IMR-90 (cell line): ENCODE results near the gene APOL2. TPM values are rescaled to one million over a fixed set of nuclear protein-coding genes. Genes with fewer than 3 reads are reported as not detected.
"Not testable (repeated sequence)": the region's sequence is repeated elsewhere in the genome, so short reads cannot be mapped to it uniquely, and the experiment has no call there.

Source experiments
- ATAC-seq: fragments of 200-7000 bp; cut with Tn5 transposase; 2 replicates; pipeline ENCODE4 v1.9.1; 2020; ENCODE audit warnings: low read depth, mild to moderate bottlenecking, moderate library complexity
- BruUV-seq: library from RNA; stranded (reverse); fragments of 400-500 nt; replicated peaks from 2 replicates; lab custom pipeline; 2021; lab: Mats Ljungman, UMichigan
- CTCF ChIA-PET: fragments of 300-600 bp; formaldehyde crosslinking; extraction: SDS; loops from one replicate; lab custom pipeline; 2021; ENCODE audit warnings: antibody characterized with exemption; lab: Yijun Ruan, JAX
- POLR2A ChIA-PET: fragments of 300-600 bp; sonication (Branson Sonifier 250); formaldehyde crosslinking; loops from one replicate; lab custom pipeline; 2022; ENCODE audit warnings: antibody characterized with exemption; ENCODE audit not compliant: unreplicated experiment; lab: Charles Lee
- DNase-seq: peaks from one replicate; pipeline ENCODE4 v3.0.0; 2013
- H2AFZ ChIP-seq: replicated peaks from 2 replicates; pipeline ENCODE3; 2013; ENCODE audit warnings: low read length, mild to moderate bottlenecking; ENCODE audit not compliant: poor library complexity
- H2AK5ac ChIP-seq: 2 replicates; pipeline ENCODE4 v1.6.1; 2013; ENCODE audit warnings: low read depth, low read length, inconsistent platforms
- H2AK9ac ChIP-seq: replicated peaks from 2 replicates; pipeline ENCODE3; 2013; ENCODE audit warnings: mild to moderate bottlenecking, low read depth, low read length, moderate library complexity; ENCODE audit not compliant: poor library complexity
- H2BK120ac ChIP-seq: 2 replicates; pipeline ENCODE4 v1.6.1; 2013; ENCODE audit warnings: low read depth, low read length, inconsistent platforms
- H2BK15ac ChIP-seq: 3 replicates; pipeline ENCODE4 v1.6.1; 2013; ENCODE audit warnings: low read depth, low read length, inconsistent platforms
- H2BK20ac ChIP-seq: 2 replicates; pipeline ENCODE4 v1.6.1; 2013; ENCODE audit warnings: low read depth, mild to moderate bottlenecking, inconsistent platforms, low read length, moderate library complexity
- H2BK5ac ChIP-seq: 2 replicates; pipeline ENCODE4 v1.6.1; 2013; ENCODE audit warnings: mild to moderate bottlenecking, low read depth, low read length, inconsistent platforms; ENCODE audit not compliant: poor library complexity, severe bottlenecking
- H3K14ac ChIP-seq: replicated peaks from 2 replicates; pipeline ENCODE4 v1.6.1; 2013; ENCODE audit warnings: low read depth, low read length, inconsistent platforms
- H3K18ac ChIP-seq: 2 replicates; pipeline ENCODE4 v1.6.1; 2013; ENCODE audit warnings: low read depth, low read length, control low read depth
- H3K23ac ChIP-seq: 2 replicates; pipeline ENCODE4 v1.6.1; 2013; ENCODE audit warnings: low read depth, low read length, inconsistent platforms
- H3K27ac ChIP-seq: 2 replicates; pipeline ENCODE4 v1.5.1; 2013; ENCODE audit warnings: mild to moderate bottlenecking, control low read depth, low read length; ENCODE audit not compliant: insufficient read depth
- H3K27me3 ChIP-seq: 2 replicates; pipeline ENCODE4 v1.6.1; 2013; ENCODE audit warnings: low read length; ENCODE audit not compliant: control insufficient read depth, insufficient read depth
- H3K36me3 ChIP-seq: 2 replicates; pipeline ENCODE4 v1.6.1; 2013; ENCODE audit warnings: low read length, mixed read lengths; ENCODE audit not compliant: control insufficient read depth, insufficient read depth
- H3K4ac ChIP-seq: 2 replicates; pipeline ENCODE4 v1.6.1; 2013; ENCODE audit warnings: low read depth, low read length, inconsistent platforms
- H3K4me1 ChIP-seq: 2 replicates; pipeline ENCODE4 v1.6.1; 2013; ENCODE audit warnings: low read length, mixed read lengths; ENCODE audit not compliant: control insufficient read depth, insufficient read depth
- H3K4me2 ChIP-seq: 2 replicates; pipeline ENCODE4 v1.6.1; 2013; ENCODE audit warnings: low read depth, mild to moderate bottlenecking, control low read depth, low read length, moderate library complexity
- H3K4me3 ChIP-seq: 2 replicates; pipeline ENCODE4 v1.5.1; 2013; ENCODE audit warnings: low read depth, mild to moderate bottlenecking, control low read depth, low read length, moderate library complexity; ENCODE audit not compliant: insufficient read depth
- H3K56ac ChIP-seq: 2 replicates; pipeline ENCODE4 v1.6.1; 2013; ENCODE audit warnings: low read length, inconsistent platforms; ENCODE audit not compliant: insufficient read depth; ENCODE audit errors: extremely low read depth
- H3K79me1 ChIP-seq, 2 experiments: 2 replicates each; pipeline ENCODE4 v1.6.1; 2013; ENCODE audit warnings: low read length in 2 of 2, inconsistent platforms in 1 of 2, low read depth in 1 of 2
- H3K9ac ChIP-seq: 2 replicates; pipeline ENCODE4 v1.6.1; 2013; ENCODE audit warnings: low read depth, low read length, control low read depth
- H3K9me1 ChIP-seq: 2 replicates; pipeline ENCODE4 v1.6.1; 2013; ENCODE audit warnings: low read length, inconsistent platforms; ENCODE audit not compliant: insufficient read depth
- H3K9me3 ChIP-seq: 2 replicates; pipeline ENCODE4 v1.6.1; 2013; ENCODE audit warnings: low read length; ENCODE audit not compliant: control insufficient read depth, insufficient read depth
- H4K20me1 ChIP-seq: 2 replicates; pipeline ENCODE4 v1.6.1; 2013; ENCODE audit warnings: low read length, inconsistent platforms; ENCODE audit not compliant: insufficient read depth
- H4K5ac ChIP-seq: 2 replicates; pipeline ENCODE4 v1.6.1; 2013; ENCODE audit warnings: mild to moderate bottlenecking, low read depth, low read length, control low read depth
- H4K8ac ChIP-seq, 2 experiments: 2 replicates each; pipeline ENCODE4 v1.6.1; 2013; ENCODE audit warnings: low read depth in 2 of 2, low read length in 2 of 2, control low read depth in 1 of 2, inconsistent platforms in 1 of 2
- H4K91ac ChIP-seq: 2 replicates; pipeline ENCODE4 v1.6.1; 2013; ENCODE audit warnings: low read depth, low read length, inconsistent platforms; ENCODE audit not compliant: insufficient read depth
- WGBS, 2 experiments: methylation state at CpG; one replicate each; pipeline versions ENCODE4 v1.1.5 to v1.1.7; 2013; ENCODE audit warnings: missing lambda C conversion rate in 2 of 2; ENCODE audit not compliant: insufficient read length in 1 of 2; ENCODE audit errors: extremely low coverage in 2 of 2; 5-methylcytosine and 5-hydroxymethylcytosine counted together
- dilution Hi-C: fragments of 300-500 bp; cut with HindIII; formaldehyde crosslinking; loops from one replicate; pipeline ENCODE4 v1.14.3; 2018; ENCODE audit warnings: low sequenced_read_pairs; ENCODE audit not compliant: unreplicated experiment
- in situ Hi-C: fragments of 300-500 bp; cut with MboI; formaldehyde crosslinking; loops from 3 replicates; pipeline ENCODE4 v1.14.3; 2019; ENCODE audit warnings: low sequenced_read_pairs, inconsistent platforms, mixed read lengths
- intact Hi-C: fragments of 100-400 bp; cut with micrococcal nuclease; formaldehyde crosslinking; loops from 2 replicates; pipeline ENCODE4 v1.10.0; 2022
- polyA plus RNA-seq, 3 experiments: library from polyadenylated mRNA; depleted of rRNA; stranded (reverse); fragments of >200 nt; gene quantifications; 2 replicates each; pipeline ENCODE4 v1.2.3, GENCODE V29; 2012; ENCODE audit warnings: low replicate concordance in 1 of 3
- total RNA-seq: library from RNA; depleted of rRNA; stranded (reverse); fragments of >200 nt; gene quantifications from 2 replicates; pipeline ENCODE4 v1.2.3, GENCODE V29; 2012

APOL2 gene
- total and polyA plus RNA-seq, 2 of the 4 experiments (the other 2 are of a cell fraction) = 13.1 to 57.5 TPM

DNA sequence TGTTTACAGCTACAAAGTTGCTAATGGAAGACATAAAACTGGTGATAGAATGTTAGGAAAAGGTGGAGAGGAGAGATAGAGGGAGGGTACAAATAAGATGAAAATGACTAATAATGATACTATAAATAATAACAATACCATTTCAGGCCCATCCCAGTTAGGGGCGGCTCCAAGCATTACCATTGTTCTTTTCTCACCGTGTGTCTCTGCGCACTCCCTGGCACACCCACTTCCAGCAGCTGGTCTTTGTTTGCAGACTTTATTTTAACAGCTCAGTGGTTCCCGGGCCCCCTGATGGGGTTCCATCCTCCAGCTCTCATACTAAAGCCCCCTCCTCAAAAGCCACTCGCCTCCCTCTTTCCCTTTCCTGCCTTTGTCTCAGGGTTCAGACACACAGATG, 38.3 kb downstream of the APOL2 start:
- intact Hi-C loops, H3K9me3 ChIP-seq, DNase-seq, H2BK15ac ChIP-seq, H3K14ac ChIP-seq, H4K91ac ChIP-seq, H2BK20ac ChIP-seq, H2AK5ac ChIP-seq, dilution Hi-C loops, H2BK5ac ChIP-seq, H4K8ac ChIP-seq, H2AFZ ChIP-seq, BruUV-seq, H3K79me1 ChIP-seq, ATAC-seq, H3K56ac ChIP-seq, CTCF ChIA-PET, H3K18ac ChIP-seq, H3K23ac ChIP-seq, H3K4me3 ChIP-seq, POLR2A ChIA-PET, H3K27ac ChIP-seq, H4K5ac ChIP-seq, H3K4ac ChIP-seq, H3K4me2 ChIP-seq, H4K20me1 ChIP-seq, H3K27me3 ChIP-seq, H3K4me1 ChIP-seq, H2BK120ac ChIP-seq, in situ Hi-C loops, H3K36me3 ChIP-seq, H2AK9ac ChIP-seq, H3K9ac ChIP-seq: not testable (repeated sequence)
- peaks cover 12% of the 10 kb centered on the region for H3K9me1 ChIP-seq
- no CpG with 5 or more reads among the region's 5 CpGs for WGBS, 2 experiments
